GM18909 (cell line): ENCODE data around the gene PYGB.

Experiments used
- ATAC-seq: cut with Tn5 transposase; IDR thresholded peaks from one replicate; pipeline ENCODE4 v1.9.1; 2021; ENCODE audit warnings: mild to moderate bottlenecking; ENCODE audit not compliant: unreplicated experiment, poor library complexity

PYGB gene

DNA sequence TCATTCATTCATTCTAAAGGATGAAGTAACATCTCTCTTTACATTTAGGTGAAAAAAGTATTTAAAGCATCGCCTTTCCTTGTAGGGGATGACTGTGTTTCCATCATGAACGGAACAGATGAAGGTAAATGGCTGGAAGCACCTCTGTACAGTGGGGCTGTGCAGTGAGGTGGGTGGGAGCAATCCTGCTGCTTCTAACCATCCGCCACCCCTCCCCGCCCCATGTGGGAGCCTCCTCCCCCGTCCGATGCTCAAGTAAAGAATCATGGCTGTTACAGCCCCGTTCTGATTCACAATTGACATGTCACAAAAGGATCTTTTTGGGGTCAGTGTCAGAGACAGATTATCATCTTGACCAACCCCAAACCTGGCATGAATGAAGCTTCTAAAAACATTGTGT lies 33.1 kb upstream of the PYGB start:
- ATAC-seq = no peak

DNA sequence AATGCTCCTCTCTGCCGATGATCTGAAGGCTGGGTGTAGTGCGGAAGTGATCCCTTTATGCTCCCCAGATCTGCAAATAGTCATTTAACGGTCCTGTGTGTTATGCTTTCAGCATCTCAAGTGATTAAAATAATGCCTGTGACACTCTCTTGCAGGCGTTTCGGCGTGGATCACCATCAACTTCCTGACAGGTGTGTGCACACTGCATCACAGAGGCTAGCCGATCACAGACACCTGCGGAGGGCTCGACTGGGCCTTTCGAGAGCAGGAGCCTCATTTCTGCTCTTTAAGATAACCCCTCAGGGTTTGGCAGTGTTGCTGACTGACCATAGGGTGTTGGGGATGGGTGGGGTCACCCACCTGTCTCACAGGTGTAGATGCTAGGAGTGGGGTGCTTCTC lies 32.4 kb upstream of the PYGB start:
- ATAC-seq = no peak

DNA sequence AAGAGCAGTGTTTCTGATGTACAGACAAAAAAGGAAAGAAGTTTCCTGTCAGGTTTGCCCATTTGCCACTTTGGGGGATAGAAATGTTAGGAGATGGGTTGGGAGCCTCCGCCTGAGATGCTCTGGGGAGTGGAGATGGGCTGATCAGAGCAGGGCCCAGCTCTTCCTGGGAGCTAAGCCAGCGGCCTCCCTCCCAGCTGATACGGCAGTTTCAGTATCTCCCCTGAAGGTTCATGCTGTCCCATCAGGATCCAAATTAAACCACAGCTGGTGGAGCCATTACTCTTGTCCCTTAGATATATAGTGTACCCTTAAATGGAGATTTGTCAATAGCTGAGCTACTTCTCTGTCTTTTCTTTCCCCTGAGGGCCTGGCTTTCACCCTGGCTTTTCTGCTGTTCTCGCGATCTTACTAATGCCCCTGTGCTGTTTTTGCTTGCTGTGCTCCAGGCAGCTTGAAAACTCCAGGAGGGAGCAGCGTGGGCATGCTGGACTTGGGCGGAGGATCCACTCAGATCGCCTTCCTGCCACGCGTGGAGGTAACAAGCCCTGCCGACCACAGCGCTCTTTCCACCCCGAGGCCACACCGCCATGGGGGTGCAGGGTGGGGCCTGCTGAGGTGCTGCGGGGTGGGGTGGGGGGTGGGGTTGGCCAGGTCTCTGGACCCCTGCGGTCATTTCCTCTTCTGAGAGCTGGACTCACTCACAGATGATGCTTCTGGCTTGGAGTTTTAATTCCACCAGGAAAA lies 31.5 kb upstream of the PYGB start:
- no peak for ATAC-seq

DNA sequence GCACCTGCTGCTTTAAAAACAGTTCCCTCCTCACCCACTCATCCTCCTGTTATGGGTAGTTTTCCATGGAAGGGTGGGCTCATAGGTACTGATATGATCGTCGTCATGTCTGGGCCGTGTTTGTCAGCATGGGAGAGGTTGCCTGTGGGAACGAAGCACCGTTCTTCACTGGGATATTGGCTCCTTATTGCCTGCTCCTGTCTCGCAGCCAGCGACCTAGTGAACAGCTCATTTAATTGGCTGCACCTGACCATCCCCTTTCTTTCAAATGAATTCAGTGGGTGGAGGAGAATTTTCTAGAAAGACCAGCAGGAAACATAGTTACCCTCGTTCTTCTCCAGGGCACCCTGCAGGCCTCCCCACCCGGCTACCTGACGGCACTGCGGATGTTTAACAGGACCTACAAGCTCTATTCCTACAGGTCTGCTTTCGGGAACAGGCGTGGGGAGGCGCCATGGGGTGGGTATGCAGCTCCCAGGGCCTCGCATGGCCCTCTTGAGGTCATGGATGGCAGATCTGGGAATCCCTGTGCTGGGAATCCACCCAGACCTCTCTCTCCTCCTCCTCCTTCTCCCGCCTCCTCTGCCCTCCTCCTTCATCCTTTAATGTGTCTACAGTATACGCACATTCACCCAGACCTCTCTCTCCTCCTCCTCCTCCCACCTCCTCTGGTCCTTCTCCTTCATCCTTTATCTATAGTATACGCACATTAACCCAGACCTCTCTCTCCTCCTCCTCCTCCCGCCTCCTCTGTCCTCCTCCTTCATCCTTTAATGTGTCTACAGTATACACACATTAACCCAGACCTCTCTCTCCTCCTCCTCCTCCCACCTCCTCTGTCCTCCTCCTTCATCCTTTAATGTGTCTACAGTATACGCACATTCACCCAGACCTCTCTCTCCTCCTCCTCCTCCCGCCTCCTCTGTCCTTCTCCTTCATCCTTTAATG lies 30.4 kb upstream of the PYGB start:
- no peak for ATAC-seq

DNA sequence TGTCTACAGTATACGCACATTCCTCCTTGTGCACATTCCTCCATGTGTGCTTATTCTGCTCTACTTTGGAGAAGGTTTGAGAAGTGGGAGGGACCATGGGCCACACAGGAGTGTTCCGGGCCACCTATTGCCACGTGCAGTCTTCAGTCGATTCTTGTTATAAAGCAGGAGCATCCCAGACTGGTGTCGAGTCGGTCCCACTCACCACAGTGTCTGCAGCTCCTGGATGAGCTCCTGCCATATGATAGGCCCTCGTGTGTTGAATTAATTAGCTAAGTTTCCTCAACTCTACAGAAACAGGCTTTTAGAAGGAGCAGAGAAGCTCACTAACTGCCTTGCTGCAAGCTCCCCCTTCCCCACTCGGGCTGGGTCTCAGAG lies 29.8 kb upstream of the PYGB start:
- ATAC-seq = no peak

DNA sequence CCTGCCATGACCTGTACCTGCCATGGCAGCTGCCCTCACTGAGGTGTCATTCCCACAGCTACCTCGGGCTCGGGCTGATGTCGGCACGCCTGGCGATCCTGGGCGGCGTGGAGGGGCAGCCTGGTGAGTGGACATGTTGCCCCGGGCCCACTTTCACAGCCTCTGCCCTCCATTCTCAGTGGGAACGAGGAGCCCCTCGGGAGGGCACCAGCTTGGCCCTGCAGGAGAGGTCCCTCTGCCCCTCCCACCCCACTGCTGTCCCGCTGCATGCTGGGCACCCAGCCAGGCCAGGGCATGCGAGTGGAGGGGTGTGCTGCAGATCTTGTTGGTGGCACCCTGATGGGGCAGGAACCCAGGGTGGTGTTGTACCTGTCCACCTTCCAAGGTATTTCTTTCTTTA lies 29.4 kb upstream of the PYGB start:
- ATAC-seq = no peak

DNA sequence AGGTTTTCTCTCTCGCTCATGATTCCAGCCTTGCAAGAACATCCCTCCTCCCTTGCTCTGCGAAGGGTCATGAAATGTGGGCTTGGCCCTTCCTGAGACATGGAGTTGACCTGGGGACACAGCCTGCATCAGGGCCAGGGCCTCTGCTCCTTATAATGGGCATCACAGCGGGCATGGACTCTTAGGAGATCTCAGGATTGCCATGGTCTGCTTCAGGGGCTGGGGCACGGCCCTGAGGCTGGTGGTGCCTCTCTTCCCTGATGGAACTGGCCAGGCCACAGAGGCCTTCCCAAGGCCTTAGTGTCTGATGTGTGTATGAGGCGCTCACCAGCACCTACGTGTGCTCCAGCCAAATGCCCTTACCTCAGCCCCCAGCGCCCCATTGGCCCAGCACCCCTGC lies 28.5 kb upstream of the PYGB start:
- ATAC-seq = no peak

DNA sequence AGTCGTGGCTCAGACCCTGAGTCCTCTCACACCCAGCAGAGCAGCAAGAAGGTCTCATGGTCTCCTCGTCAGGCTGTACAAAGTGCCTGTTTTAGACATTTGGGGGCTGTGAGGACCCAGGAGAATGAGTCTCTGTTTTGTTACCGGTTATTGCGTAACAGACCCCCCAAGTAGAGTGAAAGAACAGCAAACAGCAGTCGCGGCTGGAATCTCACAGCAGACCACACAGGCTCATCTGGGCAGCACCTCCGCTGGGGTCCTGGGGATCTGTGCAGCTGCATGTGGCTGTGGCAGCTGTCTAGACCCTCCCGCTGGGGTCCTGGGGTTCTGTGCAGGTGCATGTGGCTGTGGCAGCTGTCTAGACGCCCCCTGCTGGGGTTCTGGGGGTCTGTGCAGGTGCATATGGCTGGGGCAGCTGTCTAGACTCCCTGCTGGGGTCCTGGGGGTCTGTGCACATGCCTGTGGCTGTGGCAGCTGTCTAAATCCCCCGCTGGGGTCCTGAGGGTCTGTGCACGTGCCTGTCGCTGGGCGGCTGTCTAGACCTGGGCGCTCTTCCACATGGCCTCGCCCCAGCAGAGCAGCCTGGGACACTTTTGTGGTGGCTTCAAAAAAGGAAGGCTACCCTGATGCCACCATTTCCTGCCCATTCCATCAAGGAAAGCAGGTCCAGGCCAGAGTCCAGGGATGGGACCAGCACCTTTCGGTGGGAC lies 27.7 kb upstream of the PYGB start:
- no peak for ATAC-seq

DNA sequence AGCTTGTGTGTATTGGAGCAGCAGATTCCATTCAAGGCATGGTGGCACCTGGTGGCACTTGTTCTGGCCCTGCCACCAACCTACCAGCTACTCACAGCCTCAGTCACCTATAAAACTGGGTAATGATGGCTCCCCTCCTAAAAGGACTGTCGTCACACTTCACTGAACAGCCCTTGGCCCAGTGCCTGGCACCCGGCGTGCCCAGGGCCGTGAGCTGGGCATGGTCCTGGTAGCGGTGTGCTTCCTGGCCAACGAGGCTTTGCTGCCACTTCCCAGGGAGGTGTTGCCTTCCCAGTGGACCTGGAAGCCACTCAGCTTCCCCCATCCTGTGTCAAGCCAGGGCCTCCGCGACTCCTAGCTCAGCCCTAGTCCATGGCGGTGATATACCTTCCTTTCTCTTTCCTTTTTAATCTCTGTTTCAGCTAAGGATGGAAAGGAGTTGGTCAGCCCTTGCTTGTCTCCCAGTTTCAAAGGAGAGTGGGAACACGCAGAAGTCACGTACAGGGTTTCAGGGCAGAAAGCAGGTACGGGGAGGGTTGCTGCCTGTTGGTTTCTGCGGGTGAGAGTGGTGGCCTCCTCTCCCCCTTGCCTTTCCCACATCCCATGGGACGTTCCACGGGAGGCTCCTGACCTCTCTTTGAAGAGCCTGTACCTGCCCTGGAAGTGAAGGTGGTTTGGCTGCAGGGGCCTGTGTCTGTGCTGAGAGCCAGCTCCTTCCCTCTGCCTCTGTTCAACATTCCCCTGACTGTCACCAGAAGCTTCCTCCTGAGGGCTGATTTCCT lies 26.9 kb upstream of the PYGB start:
- ATAC-seq = no peak

DNA sequence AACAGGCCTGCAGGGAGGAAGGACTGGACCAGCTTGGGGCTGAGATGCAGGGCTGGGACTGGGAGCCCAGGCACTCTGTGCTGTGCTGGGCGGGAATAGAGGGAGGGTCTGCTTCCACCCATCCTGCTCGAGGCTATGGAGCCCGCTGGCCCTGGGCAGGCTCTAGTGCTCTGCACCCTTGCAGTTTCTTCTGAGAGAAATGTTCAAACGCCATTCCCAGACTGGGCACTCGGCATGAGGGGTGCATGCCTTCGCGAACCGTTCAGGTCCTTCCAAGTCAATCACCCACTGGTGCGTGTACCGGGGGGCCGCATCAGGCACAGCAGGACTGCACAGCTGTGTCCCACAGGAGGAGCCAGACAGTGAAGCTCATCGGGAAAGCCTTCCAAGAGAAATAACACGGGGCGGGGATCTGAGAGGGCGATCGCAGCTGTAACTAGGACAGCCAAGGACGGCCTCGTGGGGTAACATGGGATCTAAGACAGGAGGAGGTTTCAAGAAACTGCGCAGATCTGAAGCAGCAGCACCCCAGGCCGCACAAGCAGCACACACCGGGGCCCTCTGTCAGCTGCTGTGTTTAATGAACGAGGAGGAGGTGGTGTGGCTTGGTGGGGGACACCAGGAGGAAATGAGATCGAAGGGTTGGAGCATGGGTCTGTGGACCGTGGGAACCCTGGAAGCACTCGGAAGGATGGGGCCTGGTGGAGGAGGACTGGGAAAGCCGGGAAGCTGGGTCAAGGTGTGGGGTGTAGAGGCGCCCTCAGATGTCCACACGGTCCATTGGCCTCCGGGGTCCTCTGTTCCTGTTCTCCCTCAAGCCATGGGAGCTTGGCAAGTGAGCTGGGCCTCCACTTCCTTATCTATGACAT lies 26.1 kb upstream of the PYGB start:
- ATAC-seq = no peak

DNA sequence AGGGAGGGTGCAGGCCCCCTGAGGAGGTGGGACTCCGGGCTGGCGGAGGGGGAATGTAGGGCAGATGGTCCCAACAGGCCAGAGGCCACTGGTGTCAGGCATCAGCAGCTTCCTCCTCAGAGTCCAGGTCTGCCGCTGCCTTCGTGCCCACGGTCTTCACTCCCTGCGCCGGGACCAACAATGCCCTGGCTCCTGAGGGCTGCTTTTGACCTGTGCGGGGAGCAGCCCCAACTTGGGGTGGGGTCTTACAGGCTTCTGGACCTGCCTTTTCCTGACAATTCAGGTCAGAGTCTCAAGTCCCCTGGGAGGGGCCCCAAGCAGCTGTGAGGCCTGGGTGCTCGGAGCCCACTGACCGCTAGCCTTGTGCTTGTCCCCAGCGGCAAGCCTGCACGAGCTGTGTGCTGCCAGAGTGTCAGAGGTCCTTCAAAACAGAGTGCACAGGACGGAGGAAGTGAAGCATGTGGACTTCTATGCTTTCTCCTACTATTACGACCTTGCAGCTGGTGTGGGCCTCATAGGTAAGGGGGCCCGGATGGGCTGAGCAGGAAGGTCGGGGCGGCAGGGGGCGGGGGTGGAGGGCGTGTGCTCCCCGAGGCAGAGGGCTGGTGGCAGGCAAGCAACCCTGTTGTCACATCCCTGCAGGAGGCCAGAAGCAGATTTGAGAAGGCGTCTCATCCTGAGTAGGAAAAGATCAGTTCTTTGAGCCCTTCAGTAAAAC lies 25.3 kb upstream of the PYGB start:
- ATAC-seq = no peak

DNA sequence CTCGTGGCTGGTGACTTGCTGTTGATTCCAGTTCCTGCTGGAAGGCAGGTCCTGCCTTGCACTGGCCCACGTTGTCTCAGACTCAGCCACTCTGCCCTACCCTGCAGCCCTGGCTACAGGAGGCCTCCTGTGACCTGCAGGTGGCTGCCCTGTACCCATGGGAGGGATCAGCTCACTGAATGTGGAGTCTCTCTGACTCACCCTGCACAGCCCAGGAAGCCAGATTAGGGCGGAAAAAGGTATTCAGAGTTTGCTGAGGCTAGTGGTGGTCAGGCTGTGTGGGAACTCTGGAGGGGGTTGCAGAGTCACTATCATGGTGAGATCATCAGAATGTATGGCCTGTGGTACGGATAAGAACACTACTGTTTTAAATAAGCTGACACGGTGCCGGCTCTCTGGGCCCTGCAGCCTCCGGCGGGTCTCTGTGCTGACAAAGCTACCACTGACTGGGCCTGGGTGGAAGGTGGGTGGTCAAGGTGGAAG lies 24.7 kb upstream of the PYGB start:
- no peak for ATAC-seq

DNA sequence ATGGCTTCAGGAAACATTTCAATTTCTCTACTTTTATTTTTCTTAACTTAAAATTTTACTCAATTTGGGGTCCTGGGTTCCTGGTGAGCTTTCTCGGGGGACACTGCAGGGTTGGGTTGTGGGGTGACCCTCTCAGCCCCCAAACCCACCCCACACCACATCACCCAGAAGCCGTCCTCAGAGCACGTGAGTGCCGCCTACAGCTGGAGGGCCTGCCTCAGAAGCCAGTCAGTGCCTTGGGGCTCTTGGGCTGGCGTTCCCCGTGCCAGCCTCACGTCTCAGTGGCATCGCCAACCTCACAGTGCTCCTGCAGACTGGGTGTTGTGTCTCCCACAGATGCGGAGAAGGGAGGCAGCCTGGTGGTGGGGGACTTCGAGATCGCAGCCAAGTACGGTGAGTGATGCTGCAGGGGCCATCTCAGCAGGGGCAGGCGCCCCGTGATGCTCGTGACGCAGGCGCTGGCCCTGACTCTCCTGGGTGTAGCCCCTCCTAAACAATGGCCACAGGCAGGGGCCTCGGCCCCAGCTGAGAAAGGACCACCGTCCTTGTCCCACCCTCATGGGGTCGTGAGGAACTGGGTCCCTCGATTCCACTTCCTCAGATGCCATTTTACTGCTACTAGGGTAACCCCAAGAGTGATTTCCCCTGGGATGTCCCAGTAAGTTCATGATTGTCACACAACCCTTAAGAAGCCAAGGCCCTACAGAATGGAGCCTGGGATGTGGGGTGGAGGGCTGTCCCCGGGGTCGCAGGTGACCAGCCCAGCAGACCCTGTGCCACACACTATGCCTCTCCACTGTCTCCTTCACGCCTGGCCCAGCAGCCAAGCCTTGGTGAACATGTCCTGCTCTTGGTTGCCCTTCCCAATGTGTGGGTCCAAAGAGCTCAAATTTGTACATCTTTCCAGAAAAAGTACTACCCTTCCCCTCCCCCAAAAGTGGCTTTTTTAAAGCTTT lies 23.8 kb upstream of the PYGB start:
- ATAC-seq = no peak

DNA sequence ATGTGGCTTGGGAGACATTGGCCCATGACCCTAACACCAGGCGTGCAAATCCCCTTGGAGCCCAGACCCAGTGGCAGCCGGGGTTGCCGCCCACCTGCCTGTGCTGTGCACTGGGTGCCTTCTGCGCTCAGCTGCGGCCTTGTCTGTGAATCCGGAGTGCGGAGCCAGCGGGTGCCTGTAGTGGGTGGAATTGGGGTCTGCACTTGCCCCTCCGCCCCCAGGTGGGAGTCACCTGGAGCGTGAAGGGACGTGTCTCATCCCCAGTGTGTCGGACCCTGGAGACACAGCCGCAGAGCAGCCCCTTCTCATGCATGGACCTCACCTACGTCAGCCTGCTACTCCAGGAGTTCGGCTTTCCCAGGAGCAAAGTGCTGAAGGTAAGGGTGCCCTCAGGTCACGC lies 22.9 kb upstream of the PYGB start:
- ATAC-seq = no peak

DNA sequence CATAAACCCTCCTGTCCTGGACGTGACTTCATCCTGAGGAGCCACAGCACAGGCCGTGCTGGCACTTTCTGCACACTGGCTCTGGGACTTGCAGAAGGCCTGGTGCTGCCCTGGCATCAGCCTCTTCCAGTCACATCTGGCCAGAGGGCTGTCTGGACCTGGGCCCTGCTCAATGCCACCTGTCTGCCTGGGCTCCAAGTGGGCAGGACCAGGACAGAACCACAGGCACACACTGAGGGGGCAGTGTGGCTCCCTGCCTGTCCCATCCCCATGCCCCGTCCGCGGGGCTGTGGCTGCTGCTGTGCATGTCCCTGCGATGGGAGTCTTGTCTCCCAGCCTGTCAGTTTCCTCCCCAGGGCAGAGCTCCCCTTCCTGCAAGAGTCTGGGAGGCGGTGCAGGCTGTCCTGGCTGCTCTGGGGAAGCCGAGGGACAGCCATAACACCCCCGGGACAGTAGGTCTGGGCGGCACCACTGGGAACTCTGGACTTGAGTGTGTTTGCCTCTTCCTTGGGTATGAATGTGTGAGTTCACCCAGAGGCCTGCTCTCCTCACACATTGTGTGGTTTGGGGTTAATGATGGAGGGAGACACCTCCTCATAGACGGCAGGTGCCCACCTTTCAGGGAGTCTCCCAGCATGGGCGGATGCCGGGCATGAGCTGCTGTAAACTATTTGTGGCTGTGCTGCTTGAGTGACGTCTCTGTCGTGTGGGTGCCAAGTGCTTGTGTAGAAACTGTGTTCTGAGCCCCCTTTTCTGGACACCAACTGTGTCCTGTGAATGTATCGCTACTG lies 22.0 kb upstream of the PYGB start:
- no peak for ATAC-seq

DNA sequence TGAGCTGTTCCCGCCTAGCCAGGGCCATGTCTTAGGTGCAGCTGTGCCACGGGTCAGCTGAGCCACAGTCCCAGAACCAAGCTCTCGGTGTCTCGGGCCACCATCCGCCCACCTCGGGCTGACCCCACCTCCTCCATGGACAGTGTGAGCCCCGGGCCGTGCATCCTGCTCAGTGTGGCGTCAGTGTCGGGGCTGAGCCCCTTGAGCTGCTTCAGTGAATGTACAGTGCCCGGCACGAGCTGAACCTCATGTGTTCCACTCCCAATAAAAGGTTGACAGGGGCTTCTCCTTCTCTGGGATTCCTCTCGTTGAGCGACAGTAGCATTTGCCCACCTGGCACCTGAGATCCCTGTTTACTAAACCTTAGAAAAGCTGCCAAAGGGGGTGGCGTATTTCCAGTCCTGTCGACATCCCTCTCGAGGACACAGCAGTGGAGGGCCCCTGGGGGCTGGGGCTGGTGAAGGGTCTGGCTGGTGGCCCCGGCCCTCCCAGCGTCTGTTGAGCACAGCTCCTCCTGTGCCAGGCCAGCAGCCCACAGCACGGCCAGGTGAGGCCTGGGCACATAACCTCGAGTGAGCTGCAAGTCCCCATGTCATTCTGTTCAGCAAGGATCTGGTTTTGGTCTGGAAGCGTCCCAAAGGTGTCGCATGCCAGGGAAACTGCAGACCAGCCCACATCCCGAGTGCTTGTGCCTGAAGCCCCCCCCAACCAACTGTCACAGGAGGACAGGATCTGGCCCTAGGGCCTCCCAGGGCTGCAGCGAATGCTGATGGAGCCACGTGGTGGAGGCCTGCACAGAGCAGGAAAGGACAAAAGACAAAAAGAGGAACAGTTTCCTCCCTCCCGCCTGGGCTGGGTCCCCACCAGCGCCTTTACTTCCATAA lies 21.2 kb upstream of the PYGB start:
- no peak for ATAC-seq
